Activated CD8-positive, alpha-beta memory T cell treated with anti-CD3 and anti-CD28 coated beads, Interleukin-2, amount 10 ng/mL, durations not matched to agents 7 days and 5 days (primary cell): ENCODE data around the gene G2E3. TPM values are rescaled to one million over a fixed set of nuclear protein-coding genes. Genes with fewer than 3 reads are reported as not detected.
"Not testable (repeated sequence)": the region's sequence is repeated elsewhere in the genome, so short reads cannot be mapped to it uniquely, and the experiment has no call there.

Source experiments
- ATAC-seq: fragments of 150-1000 bp; cut with Tn5 transposase; one replicate; pipeline ENCODE4 v1.10.0; 2021; ENCODE audit warnings: moderate library complexity
- CTCF ChIA-PET: fragments of 350-600 bp; sonication (Branson Sonifier 250); formaldehyde crosslinking; loops from one replicate; lab custom pipeline; 2021; ENCODE audit warnings: antibody characterized with exemption; lab: Charles Lee
- DNase-seq: peaks from one replicate; pipeline ENCODE4 v3.0.0-alpha.2; 2020
- H3K27ac Mint-ChIP-seq: one replicate; pipeline ENCODE4 v1.8.0; 2021; ENCODE audit warnings: mild to moderate bottlenecking, mixed read lengths
- H3K27me3 Mint-ChIP-seq: one replicate; pipeline ENCODE4 v1.8.0; 2021; ENCODE audit warnings: mixed read lengths
- H3K36me3 Mint-ChIP-seq: one replicate; pipeline ENCODE4 v1.8.0; 2021; ENCODE audit warnings: mild to moderate bottlenecking, mixed read lengths
- H3K4me1 Mint-ChIP-seq: one replicate; pipeline ENCODE4 v1.8.0; 2021; ENCODE audit warnings: mixed read lengths
- H3K4me3 Mint-ChIP-seq: one replicate; pipeline ENCODE4 v1.8.0; 2021; ENCODE audit warnings: mild to moderate bottlenecking, moderate library complexity, mixed read lengths
- H3K9me3 Mint-ChIP-seq: one replicate; pipeline ENCODE4 v1.8.0; 2022; ENCODE audit warnings: low read depth, mixed read lengths
- total RNA-seq, 2 experiments: library from RNA; stranded (reverse); gene quantifications; one replicate each; pipeline ENCODE4 v1.2.3, GENCODE V29; 2021

The G2E3 gene
- total RNA-seq, 2 experiments from 2014 or later: 36.2 to 37.7 TPM

- Mint-ChIP-seq H3K4me1 (peaks cover 2% of the 10 kb centered on the region), H3K4me3 (no peak overlapping the region), H3K27ac (no peak overlapping the region), H3K36me3 (no peaks in the 10 kb centered on the region), H3K27me3 (peaks cover 46% of the 10 kb centered on the region), H3K9me3 (no peaks in the 10 kb centered on the region)
- DNase-seq (no peak), ATAC-seq (no peak)
- CTCF ChIA-PET: interaction anchor here (0.9 kb wide), 1 partner anchor 8 kb away, joined by 4 read pairs; no protein-coding TSS in a partner anchor
Measured at GRCh38 chr14:30541318-30541717, 17.6 kb upstream of the G2E3 start.

- H3K27ac Mint-ChIP-seq, H3K9me3 Mint-ChIP-seq, H3K4me1 Mint-ChIP-seq, H3K4me3 Mint-ChIP-seq, CTCF ChIA-PET, H3K36me3 Mint-ChIP-seq, ATAC-seq, DNase-seq: not testable (repeated sequence)
- H3K27me3 Mint-ChIP-seq: peaks cover 37% of the 10 kb centered on the region
Measured at GRCh38 chr14:30546735-30547134, 12.2 kb upstream of the G2E3 start.

- H3K4me3 Mint-ChIP-seq: no peak overlapping the region
- H3K9me3 Mint-ChIP-seq: no peaks in the 10 kb centered on the region
- no peak overlapping the region for H3K27ac Mint-ChIP-seq
- ATAC-seq (no peak), DNase-seq (no peak)
- no peaks in the 10 kb centered on the region for H3K4me1 Mint-ChIP-seq
- H3K36me3 Mint-ChIP-seq: peaks cover 2% of the 10 kb centered on the region
- H3K27me3 Mint-ChIP-seq: peaks cover 41% of the 10 kb centered on the region
- CTCF ChIA-PET: no interaction called here
Measured at GRCh38 chr14:30547388-30548048, 11.4 kb upstream of the G2E3 start.

- CTCF ChIA-PET: interaction anchor here (1.5 kb wide), 1 partner anchor 9 kb away, joined by 4 read pairs; no protein-coding TSS in a partner anchor
- H3K36me3 Mint-ChIP-seq: peaks cover 2% of the 10 kb centered on the region
- DNase-seq: no peak
Measured at GRCh38 chr14:30550335-30550734, 8.6 kb upstream of the G2E3 start.

GRCh38 chr14:30551460-30551859 lies 7.5 kb upstream of the G2E3 start:
- peaks cover 4% of the 10 kb centered on the region for H3K36me3 Mint-ChIP-seq
- H3K27me3 Mint-ChIP-seq: peaks cover 25% of the 10 kb centered on the region
- CTCF ChIA-PET: no interaction called here
- H3K27ac Mint-ChIP-seq: no peak overlapping the region
- H3K4me3 Mint-ChIP-seq: no peak overlapping the region
- no peaks in the 10 kb centered on the region for H3K9me3 Mint-ChIP-seq
- no peak for DNase-seq
- peaks cover 3% of the 10 kb centered on the region for H3K4me1 Mint-ChIP-seq
- ATAC-seq: no peak

More at GRCh38 chr14:30550335-30550734, 8.6 kb upstream of the G2E3 start:
- Mint-ChIP-seq H3K27ac (no peak overlapping the region), H3K27me3 (peaks cover 29% of the 10 kb centered on the region), H3K9me3 (no peaks in the 10 kb centered on the region), H3K4me1 (peaks cover 3% of the 10 kb centered on the region), H3K4me3 (no peak overlapping the region)
- no peak for ATAC-seq

DNA sequence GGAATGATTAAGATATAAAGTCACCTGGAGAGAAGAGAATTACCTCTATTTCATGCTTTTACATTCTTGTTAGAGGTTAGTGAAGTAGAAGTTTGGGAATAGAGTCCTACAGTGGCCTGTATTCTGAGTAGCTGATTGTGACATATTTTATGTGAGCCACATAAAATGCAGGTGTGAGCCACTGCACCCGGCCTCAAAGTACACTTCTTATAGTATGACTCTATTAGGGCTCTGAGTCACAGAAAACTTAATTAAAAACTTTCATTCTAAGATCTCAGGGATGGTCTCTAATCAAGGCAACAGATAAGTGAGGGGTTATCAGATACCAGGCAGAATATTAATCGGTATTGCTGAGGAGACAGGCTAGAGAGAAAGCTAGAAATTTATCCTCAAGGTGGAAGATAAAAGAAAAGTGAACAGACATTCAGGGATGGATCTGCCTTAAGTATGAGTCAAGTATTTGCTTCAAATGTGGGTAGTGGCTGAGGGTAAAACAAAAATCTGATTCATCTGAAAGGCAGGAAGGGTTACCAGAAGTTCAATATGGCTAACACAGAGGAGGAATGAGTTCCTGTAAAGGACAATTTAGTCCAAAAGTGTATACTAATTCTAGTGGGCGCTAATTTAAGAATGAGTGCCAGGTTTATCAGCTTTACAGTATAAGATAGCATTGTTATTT lies 5.5 kb upstream of the G2E3 start:
- H3K36me3 Mint-ChIP-seq: peaks cover 2% of the 10 kb centered on the region
- no peak for ATAC-seq
- CTCF ChIA-PET: interaction anchor here (1.2 kb wide), 1 partner anchor 31 kb away, joined by 3 read pairs; no protein-coding TSS in a partner anchor
- H3K4me3 Mint-ChIP-seq: no peak overlapping the region
- H3K27me3 Mint-ChIP-seq: peaks cover 20% of the 10 kb centered on the region
- DNase-seq: no peak
- H3K4me1 Mint-ChIP-seq: peaks cover 8% of the 10 kb centered on the region
- H3K9me3 Mint-ChIP-seq: no peaks in the 10 kb centered on the region
- no peak overlapping the region for H3K27ac Mint-ChIP-seq

DNA sequence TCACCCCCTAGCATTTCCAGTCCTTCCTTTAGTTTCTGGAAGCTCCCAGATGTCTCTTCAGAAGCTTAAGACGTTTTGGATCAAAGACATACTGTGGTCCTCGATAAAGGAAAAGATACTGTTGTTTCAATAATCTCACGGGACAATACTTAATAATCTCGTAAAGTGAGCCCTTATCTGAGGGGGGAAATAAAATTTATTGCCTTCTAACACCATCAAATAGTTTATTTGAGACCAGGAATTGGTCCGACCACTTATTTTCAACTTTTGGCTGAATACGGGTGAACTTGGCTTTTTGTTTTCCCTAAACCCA lies 640 bp upstream of the G2E3 start:
- no peak for ATAC-seq
- DNase-seq: no peak
- H3K4me1 Mint-ChIP-seq: peaks cover 28% of the 10 kb centered on the region
- no peaks in the 10 kb centered on the region for H3K9me3 Mint-ChIP-seq
- H3K27me3 Mint-ChIP-seq: no peaks in the 10 kb centered on the region
- peak overlapping the region; percentile 99 for H3K4me3 Mint-ChIP-seq
- CTCF ChIA-PET: interaction anchor here (0.7 kb wide), 1 partner anchor 1371 kb away, joined by 4 read pairs; no protein-coding TSS in a partner anchor
- peak overlapping the region; percentile 100 for H3K27ac Mint-ChIP-seq
- peaks cover 25% of the 10 kb centered on the region for H3K36me3 Mint-ChIP-seq

DNA sequence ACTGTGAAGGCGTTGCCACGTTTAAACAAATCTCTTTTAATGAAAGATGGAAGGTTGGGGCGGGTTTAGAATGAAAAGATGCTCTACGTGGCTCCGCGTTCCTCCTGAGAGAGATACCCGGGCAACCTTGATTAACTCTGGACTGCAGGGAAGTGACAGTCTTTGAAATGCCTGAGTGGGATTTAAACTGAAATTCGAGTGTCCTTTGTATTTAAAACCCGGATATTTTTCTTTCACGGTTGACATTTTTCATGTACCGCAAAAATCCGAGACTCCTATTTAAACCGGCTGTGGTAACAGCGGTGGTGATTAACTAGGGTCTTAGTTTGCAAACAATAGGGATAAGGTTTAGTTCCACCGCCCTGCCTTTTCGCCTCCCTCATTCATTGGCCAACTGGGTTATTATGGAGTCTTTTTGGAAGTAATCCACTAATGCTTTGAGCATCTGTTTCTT lies 707 bp downstream of the G2E3 start:
- CTCF ChIA-PET: no interaction called here
- ATAC-seq (peak; percentile 14), DNase-seq (peak; percentile 43)
- H3K4me3 Mint-ChIP-seq: peak overlapping the region; percentile 99
- no peaks in the 10 kb centered on the region for H3K27me3 Mint-ChIP-seq
- H3K36me3 Mint-ChIP-seq: peaks cover 36% of the 10 kb centered on the region
- no peaks in the 10 kb centered on the region for H3K9me3 Mint-ChIP-seq
- H3K4me1 Mint-ChIP-seq: peaks cover 29% of the 10 kb centered on the region
- peak overlapping the region; percentile 100 for H3K27ac Mint-ChIP-seq

- Mint-ChIP-seq H3K4me3 (peak overlapping the region; percentile 79), H3K27ac (no peak overlapping the region), H3K9me3 (no peaks in the 10 kb centered on the region), H3K4me1 (peaks cover 33% of the 10 kb centered on the region), H3K27me3 (no peaks in the 10 kb centered on the region), H3K36me3 (peaks cover 42% of the 10 kb centered on the region)
- CTCF ChIA-PET: no interaction called here
- ATAC-seq (no peak), DNase-seq (no peak)
Measured at GRCh38 chr14:30560581-30560980, 1.6 kb downstream of the G2E3 start.

GRCh38 chr14:30564235-30564867 lies 5.4 kb downstream of the G2E3 start:
- Mint-ChIP-seq H3K9me3 (no peaks in the 10 kb centered on the region), H3K4me3 (no peak overlapping the region), H3K4me1 (peaks cover 54% of the 10 kb centered on the region), H3K27me3 (no peaks in the 10 kb centered on the region), H3K36me3 (peaks cover 55% of the 10 kb centered on the region), H3K27ac (no peak overlapping the region)
- no peak for ATAC-seq
- CTCF ChIA-PET: no interaction called here
- no peak for DNase-seq

DNA sequence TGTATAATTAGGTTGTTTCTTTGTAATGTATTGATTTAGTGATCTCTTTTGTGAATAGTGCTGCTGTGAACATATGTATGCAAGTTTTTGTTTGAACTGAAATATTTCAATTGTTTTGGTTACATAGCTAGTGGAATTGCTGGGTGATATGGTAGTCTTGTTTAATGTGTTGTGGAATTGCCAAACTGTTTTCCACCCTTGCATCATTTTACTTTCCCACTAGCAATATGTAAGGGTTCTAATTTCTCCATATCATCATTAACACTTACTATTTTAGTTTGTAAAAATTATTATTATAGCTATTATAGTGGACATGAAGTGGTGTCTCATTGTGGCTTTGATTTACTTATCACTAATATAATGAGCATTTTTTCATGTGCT lies 5.9 kb downstream of the G2E3 start:
- Mint-ChIP-seq H3K9me3 (no peaks in the 10 kb centered on the region), H3K27me3 (no peaks in the 10 kb centered on the region), H3K4me1 (peaks cover 57% of the 10 kb centered on the region), H3K36me3 (peaks cover 55% of the 10 kb centered on the region), H3K4me3 (no peak overlapping the region), H3K27ac (no peak overlapping the region)
- ATAC-seq: no peak
- DNase-seq: no peak
- CTCF ChIA-PET: no interaction called here

DNA sequence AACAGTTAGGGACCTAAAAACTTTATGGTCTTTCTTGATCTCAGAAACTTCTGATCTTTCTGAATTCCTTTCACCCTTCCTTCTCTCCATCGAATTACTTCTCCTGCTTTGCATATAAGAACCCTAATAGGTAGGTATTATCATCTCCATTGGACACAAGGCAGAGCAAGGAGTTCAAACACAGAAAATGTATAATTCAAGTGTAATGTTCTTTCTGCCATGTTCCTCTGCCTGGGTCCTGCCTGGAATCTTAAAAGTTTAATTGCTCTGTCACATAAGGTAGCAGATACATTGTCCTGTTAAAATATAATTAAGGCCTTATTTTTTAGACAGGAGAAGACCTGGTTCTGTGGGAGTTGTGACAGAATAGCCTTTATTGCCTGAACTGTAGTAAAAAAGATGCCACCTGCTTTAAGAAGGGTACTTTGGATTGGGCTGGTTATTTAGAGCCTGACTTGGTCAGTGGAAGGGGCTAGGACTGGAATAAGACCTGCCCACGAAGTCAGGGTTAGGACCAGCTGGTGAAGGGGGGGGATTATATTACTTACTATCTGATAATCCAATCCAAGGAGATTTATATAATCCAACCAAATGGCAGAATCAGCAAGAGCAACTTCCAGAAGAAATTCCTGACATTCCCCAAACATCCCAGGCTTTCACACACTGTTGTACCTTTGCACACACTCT lies 10.4 kb downstream of the G2E3 start:
- Mint-ChIP-seq H3K36me3 (peaks cover 47% of the 10 kb centered on the region), H3K4me3 (no peak overlapping the region), H3K4me1 (peaks cover 57% of the 10 kb centered on the region), H3K27me3 (no peaks in the 10 kb centered on the region), H3K27ac (no peak overlapping the region), H3K9me3 (no peaks in the 10 kb centered on the region)
- DNase-seq: no peak
- CTCF ChIA-PET: interaction anchor here (1.0 kb wide), 1 partner anchor 16 kb away, joined by 3 read pairs; no protein-coding TSS in a partner anchor
- ATAC-seq: no peak

GRCh38 chr14:30569903-30570226 lies 10.9 kb downstream of the G2E3 start:
- DNase-seq (no peak), ATAC-seq (no peak)
- peaks cover 57% of the 10 kb centered on the region for H3K4me1 Mint-ChIP-seq
- H3K27ac Mint-ChIP-seq: no peak overlapping the region
- CTCF ChIA-PET: interaction anchor here (1.0 kb wide), 1 partner anchor 16 kb away, joined by 3 read pairs; no protein-coding TSS in a partner anchor
- no peaks in the 10 kb centered on the region for H3K9me3 Mint-ChIP-seq
- H3K4me3 Mint-ChIP-seq: no peak overlapping the region
- peaks cover 46% of the 10 kb centered on the region for H3K36me3 Mint-ChIP-seq
- H3K27me3 Mint-ChIP-seq: no peaks in the 10 kb centered on the region
